SK-N-SH (cell line): ENCODE measurements around the gene STH. TPM values are rescaled to one million over a fixed set of nuclear protein-coding genes. Genes with fewer than 3 reads are reported as not detected.
A peak's percentile ranks its signal among the peaks of the same experiment; 100 is the strongest.

Experiments used
- CTCF ChIA-PET: fragments of 300-600, 350-600 bp; formaldehyde crosslinking; extraction: SDS; loops from one replicate; lab custom pipeline; 2021; lab: Yijun Ruan, JAX
- POLR2A ChIA-PET: fragments of 350-600 bp; sonication (Branson Sonifier 250); formaldehyde crosslinking; extraction: SDS; loops from one replicate; lab custom pipeline; 2020; ENCODE audit warnings: antibody characterized with exemption, inconsistent platforms; lab: Yijun Ruan, JAX
- DNase-seq: peaks from one replicate; pipeline ENCODE4 v3.0.0; 2012
- H2AFZ ChIP-seq: fragments of 200-600 bp; sonication (generic); 2 replicates; pipeline ENCODE4 v1.8.1; 2016; ENCODE audit warnings: antibody characterized with exemption, mild to moderate bottlenecking, low read depth
- H3F3A ChIP-seq: fragments of 200-600 bp; sonication (generic); replicated peaks from 2 replicates; pipeline ENCODE3; 2016; ENCODE audit warnings: antibody characterized with exemption, mild to moderate bottlenecking; ENCODE audit not compliant: insufficient read depth
- H3K27ac ChIP-seq, 2 experiments: fragments of 200-500 bp in 1 of 2; fragments of 200-600 bp in 1 of 2; sonication (Bioruptor generic) in 1 of 2; sonication (generic), shearing (Covaris generic) in 1 of 2; 2 replicates each; pipeline versions ENCODE4 v1.5.1 to v1.6.1; 2014 to 2016; ENCODE audit warnings: low read depth in 2 of 2, inconsistent platforms in 1 of 2, low read length in 1 of 2, mild to moderate bottlenecking in 1 of 2, mixed read lengths in 1 of 2
- H3K27me3 ChIP-seq: fragments of 200-600 bp; sonication (generic), shearing (Covaris generic); 2 replicates; pipeline ENCODE4 v1.6.1; 2016; ENCODE audit warnings: mixed run types; ENCODE audit not compliant: insufficient read depth
- H3K36me3 ChIP-seq, 2 experiments: fragments of 200-500 bp in 1 of 2; fragments of 200-600 bp in 1 of 2; sonication (Bioruptor generic) in 1 of 2; sonication (generic) in 1 of 2; replicated peaks in 1 of 2; 2 replicates each; pipeline versions ENCODE3 to v1.5.1; 2014 to 2016; ENCODE audit warnings: low read length in 1 of 2, mild to moderate bottlenecking in 1 of 2; ENCODE audit not compliant: insufficient read depth in 2 of 2, control insufficient read depth in 1 of 2
- H3K4me1 ChIP-seq, 2 experiments: fragments of 200-500 bp in 1 of 2; fragments of 200-600 bp in 1 of 2; sonication (Bioruptor generic) in 1 of 2; sonication (generic), shearing (Covaris generic) in 1 of 2; 2 replicates each; pipeline versions ENCODE4 v1.5.1 to v1.6.1; 2014 to 2016; ENCODE audit warnings: low read depth in 1 of 2, low read length in 1 of 2, mixed run types in 1 of 2; ENCODE audit not compliant: insufficient read depth in 2 of 2, control insufficient read depth in 1 of 2
- H3K4me2 ChIP-seq: fragments of 200-600 bp; sonication (generic), shearing (Covaris generic); 2 replicates; pipeline ENCODE4 v1.6.1; 2017; ENCODE audit warnings: mixed run types
- H3K4me3 ChIP-seq, 2 experiments: fragments of 200-500 bp in 1 of 2; fragments of 200-600 bp in 1 of 2; sonication (Bioruptor generic) in 1 of 2; sonication (generic), shearing (Covaris generic) in 1 of 2; 2 replicates each; pipeline versions ENCODE4 v1.5.1 to v1.8.1; 2014 to 2016; ENCODE audit warnings: low read depth in 2 of 2, inconsistent platforms in 1 of 2, low read length in 1 of 2, mild to moderate bottlenecking in 1 of 2, mixed read lengths in 1 of 2, moderate library complexity in 1 of 2
- H3K79me2 ChIP-seq: fragments of 200-600 bp; sonication (generic); 2 replicates; pipeline ENCODE4 v1.8.1; 2017; ENCODE audit warnings: mild to moderate bottlenecking; ENCODE audit not compliant: insufficient read depth
- H3K9ac ChIP-seq: fragments of 200-600 bp; sonication (generic); 2 replicates; pipeline ENCODE4 v1.6.1; 2017; ENCODE audit warnings: mixed run types
- H3K9me2 ChIP-seq: fragments of 200-600 bp; sonication (generic); 2 replicates; pipeline ENCODE4 v1.6.1; 2017; ENCODE audit warnings: mixed run types
- H3K9me3 ChIP-seq: fragments of 200-600 bp; sonication (generic); 2 replicates; pipeline ENCODE4 v1.6.1; 2017; ENCODE audit warnings: mixed run types, mild to moderate bottlenecking, moderate library complexity
- H4K20me1 ChIP-seq: fragments of 200-600 bp; sonication (generic); 2 replicates; pipeline ENCODE4 v1.6.1; 2017; ENCODE audit warnings: mild to moderate bottlenecking, mixed run types; ENCODE audit not compliant: insufficient read depth
- EZH2phosphoT487 ChIP-seq: fragments of 200-600 bp; sonication (generic); IDR thresholded peaks from 2 replicates; pipeline ENCODE4 v1.6.1; 2017; ENCODE audit warnings: low read depth, mixed run types, mild to moderate bottlenecking, antibody characterized with exemption, moderate library complexity, borderline replicate concordance
- FOSL2 ChIP-seq: IDR thresholded peaks from 2 replicates; pipeline ENCODE4 v1.4.0; 2012; ENCODE audit warnings: low read depth, mild to moderate bottlenecking, moderate library complexity, borderline replicate concordance
- FOXJ3 ChIP-seq: sonication (generic); formaldehyde crosslinking; IDR thresholded peaks from 2 replicates; pipeline ENCODE4 v1.5.1; 2020; ENCODE audit warnings: mild to moderate bottlenecking, missing genetic modification reagents
- FOXM1 ChIP-seq: IDR thresholded peaks from 2 replicates; pipeline ENCODE4 v1.4.0; 2012; ENCODE audit warnings: low read depth, mild to moderate bottlenecking
- GABPA ChIP-seq: IDR thresholded peaks from 2 replicates; pipeline ENCODE4 v1.4.0; 2012; ENCODE audit warnings: low read depth, mild to moderate bottlenecking
- JUND ChIP-seq: IDR thresholded peaks from 2 replicates; pipeline ENCODE4 v1.4.0; 2012
- MEF2A ChIP-seq: IDR thresholded peaks from 2 replicates; pipeline ENCODE4 v1.4.0; 2012; ENCODE audit warnings: low read depth, borderline replicate concordance
- NFIC ChIP-seq: IDR thresholded peaks from 2 replicates; pipeline ENCODE4 v1.4.0; 2012; ENCODE audit warnings: borderline replicate concordance
- RAD21 ChIP-seq: IDR thresholded peaks from 2 replicates; pipeline ENCODE4 v1.6.1; 2012; ENCODE audit warnings: mild to moderate bottlenecking, low read length
- RCOR1 ChIP-seq: fragments of 150-350 bp; IDR thresholded peaks from 2 replicates; pipeline ENCODE4 v1.6.1; 2017; ENCODE audit warnings: antibody characterized with exemption, low read length
- SIN3A ChIP-seq: IDR thresholded peaks from 2 replicates; pipeline ENCODE4 v1.6.1; 2012; ENCODE audit warnings: low read depth, mild to moderate bottlenecking, low read length, moderate library complexity, borderline replicate concordance
- WGBS: methylation state at CpG from one replicate; pipeline ENCODE4 v1.1.6; 2017; ENCODE audit warnings: low lambda C conversion rate; 5-methylcytosine and 5-hydroxymethylcytosine counted together
- polyA plus RNA-seq, 3 experiments: library from polyadenylated mRNA; depleted of rRNA; stranded (reverse); fragments of >200 nt; gene quantifications; 2 replicates each; pipeline ENCODE4 v1.2.3, GENCODE V29; 2012
- TF ChIP-seq, protein P1 (sequence below): fragments of 150-350 bp; IDR thresholded peaks from 2 replicates; pipeline ENCODE4 v1.6.1; 2016; ENCODE audit warnings: mild to moderate bottlenecking, low read depth, low read length
- TF ChIP-seq, protein P2 (sequence below): fragments of 200-600 bp; sonication (generic); IDR thresholded peaks from 2 replicates; pipeline ENCODE4 v1.6.1; 2017; ENCODE audit warnings: antibody characterized with exemption, mild to moderate bottlenecking, moderate library complexity
- TF ChIP-seq, protein P3 (sequence below): IDR thresholded peaks from 2 replicates; pipeline ENCODE4 v1.4.0; 2012; ENCODE audit warnings: low read depth
- TF ChIP-seq, protein P4 (sequence below): IDR thresholded peaks from 2 replicates; pipeline ENCODE4; 2012
- TF ChIP-seq, protein P5 (sequence below): IDR thresholded peaks from 2 replicates; pipeline ENCODE4 v1.4.0; 2012; ENCODE audit warnings: low read depth, borderline replicate concordance

Gene STH
- polyA plus RNA-seq, 1 of the 3 experiments (the other 2 are of a cell fraction), result not detected

DNA sequence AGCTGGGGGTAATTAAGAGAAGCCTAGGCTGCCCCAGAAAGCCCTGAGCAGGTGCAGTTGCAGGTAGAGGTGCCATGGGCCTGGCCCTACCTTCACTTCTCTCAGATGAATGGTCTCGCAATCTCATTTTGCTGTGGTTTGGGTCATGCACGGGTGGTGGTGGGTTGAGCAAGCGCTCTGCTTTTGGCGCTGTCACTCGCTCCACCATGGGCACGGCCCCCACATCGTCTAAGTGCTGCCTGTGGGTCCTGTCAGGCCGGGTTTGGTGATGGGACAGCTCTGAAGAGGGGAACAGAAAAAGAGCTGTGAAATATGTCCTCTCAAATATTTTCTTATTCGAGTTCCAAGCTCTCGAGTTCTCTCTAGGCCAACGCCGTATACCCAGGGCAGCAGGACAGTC lies 39.9 kb downstream of the STH start (continued):
- TF ChIP-seq, protein P1, sequence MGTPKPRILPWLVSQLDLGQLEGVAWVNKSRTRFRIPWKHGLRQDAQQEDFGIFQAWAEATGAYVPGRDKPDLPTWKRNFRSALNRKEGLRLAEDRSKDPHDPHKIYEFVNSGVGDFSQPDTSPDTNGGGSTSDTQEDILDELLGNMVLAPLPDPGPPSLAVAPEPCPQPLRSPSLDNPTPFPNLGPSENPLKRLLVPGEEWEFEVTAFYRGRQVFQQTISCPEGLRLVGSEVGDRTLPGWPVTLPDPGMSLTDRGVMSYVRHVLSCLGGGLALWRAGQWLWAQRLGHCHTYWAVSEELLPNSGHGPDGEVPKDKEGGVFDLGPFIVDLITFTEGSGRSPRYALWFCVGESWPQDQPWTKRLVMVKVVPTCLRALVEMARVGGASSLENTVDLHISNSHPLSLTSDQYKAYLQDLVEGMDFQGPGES, result no peak
- TF ChIP-seq EZH2phosphoT487, result no peak
- no peak for TF ChIP-seq GABPA
- no peak for TF ChIP-seq MEF2A
- no peak for TF ChIP-seq NFIC
- TF ChIP-seq FOXJ3 (CRISPR knock-in tag), result no peak
- TF ChIP-seq, all 33 proteins: peak for 0

DNA sequence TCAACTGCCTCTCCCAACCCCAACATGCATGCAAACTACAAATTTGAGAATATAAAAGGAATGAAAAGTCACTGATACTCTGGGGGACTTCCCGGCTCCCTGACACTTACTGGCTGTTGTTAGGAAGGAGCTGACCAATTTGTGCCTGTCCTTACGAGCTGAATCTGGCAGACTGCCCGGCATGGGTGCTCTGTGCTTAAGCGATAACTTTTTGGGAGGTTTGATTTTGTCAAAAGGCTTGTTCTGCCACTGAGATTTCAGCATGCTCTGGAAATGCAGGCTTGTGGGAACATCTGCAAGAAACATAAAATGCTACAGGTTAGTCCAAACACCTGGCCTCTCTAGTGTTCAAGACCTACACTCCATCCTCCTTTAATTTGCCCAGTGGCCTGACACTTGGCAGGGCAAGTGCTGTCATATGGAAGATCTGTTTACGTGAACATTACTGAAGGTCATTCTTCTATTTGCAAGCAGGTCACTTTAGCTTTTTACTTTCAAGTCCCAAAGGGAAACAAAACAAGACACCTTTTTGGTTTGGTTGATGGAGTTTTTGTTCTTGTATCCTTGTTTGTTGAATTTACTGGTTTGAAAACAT lies 40.6 kb downstream of the STH start:
- no peak overlapping the region for H3K4me2 ChIP-seq
- 84% methylated on average over 5 of the region's 5 CpGs for WGBS
- H3F3A ChIP-seq, result peaks cover 3% of the 10 kb centered on the region
- H3K79me2 ChIP-seq, result peaks cover 38% of the 10 kb centered on the region
- peaks cover 4 to 28% of the 10 kb centered on the region in 2 experiments; a peak in 3 of 4 replicates for H3K4me1 ChIP-seq
- no peak overlapping the region for H2AFZ ChIP-seq
- POLR2A ChIA-PET, result no interaction called here
- TF ChIP-seq FOXM1, result no peak
- no peak for TF ChIP-seq GABPA
- TF ChIP-seq RCOR1, result no peak
- TF ChIP-seq, protein P2, sequence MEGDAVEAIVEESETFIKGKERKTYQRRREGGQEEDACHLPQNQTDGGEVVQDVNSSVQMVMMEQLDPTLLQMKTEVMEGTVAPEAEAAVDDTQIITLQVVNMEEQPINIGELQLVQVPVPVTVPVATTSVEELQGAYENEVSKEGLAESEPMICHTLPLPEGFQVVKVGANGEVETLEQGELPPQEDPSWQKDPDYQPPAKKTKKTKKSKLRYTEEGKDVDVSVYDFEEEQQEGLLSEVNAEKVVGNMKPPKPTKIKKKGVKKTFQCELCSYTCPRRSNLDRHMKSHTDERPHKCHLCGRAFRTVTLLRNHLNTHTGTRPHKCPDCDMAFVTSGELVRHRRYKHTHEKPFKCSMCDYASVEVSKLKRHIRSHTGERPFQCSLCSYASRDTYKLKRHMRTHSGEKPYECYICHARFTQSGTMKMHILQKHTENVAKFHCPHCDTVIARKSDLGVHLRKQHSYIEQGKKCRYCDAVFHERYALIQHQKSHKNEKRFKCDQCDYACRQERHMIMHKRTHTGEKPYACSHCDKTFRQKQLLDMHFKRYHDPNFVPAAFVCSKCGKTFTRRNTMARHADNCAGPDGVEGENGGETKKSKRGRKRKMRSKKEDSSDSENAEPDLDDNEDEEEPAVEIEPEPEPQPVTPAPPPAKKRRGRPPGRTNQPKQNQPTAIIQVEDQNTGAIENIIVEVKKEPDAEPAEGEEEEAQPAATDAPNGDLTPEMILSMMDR, result no peak
- TF ChIP-seq, protein P3, sequence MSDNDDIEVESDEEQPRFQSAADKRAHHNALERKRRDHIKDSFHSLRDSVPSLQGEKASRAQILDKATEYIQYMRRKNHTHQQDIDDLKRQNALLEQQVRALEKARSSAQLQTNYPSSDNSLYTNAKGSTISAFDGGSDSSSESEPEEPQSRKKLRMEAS, result no peak
- TF ChIP-seq, protein P4, sequence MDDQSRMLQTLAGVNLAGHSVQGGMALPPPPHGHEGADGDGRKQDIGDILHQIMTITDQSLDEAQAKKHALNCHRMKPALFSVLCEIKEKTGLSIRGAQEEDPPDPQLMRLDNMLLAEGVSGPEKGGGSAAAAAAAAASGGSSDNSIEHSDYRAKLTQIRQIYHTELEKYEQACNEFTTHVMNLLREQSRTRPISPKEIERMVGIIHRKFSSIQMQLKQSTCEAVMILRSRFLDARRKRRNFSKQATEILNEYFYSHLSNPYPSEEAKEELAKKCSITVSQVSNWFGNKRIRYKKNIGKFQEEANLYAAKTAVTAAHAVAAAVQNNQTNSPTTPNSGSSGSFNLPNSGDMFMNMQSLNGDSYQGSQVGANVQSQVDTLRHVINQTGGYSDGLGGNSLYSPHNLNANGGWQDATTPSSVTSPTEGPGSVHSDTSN, result no peak
- TF ChIP-seq JUND, result no peak
- TF ChIP-seq, protein P5, sequence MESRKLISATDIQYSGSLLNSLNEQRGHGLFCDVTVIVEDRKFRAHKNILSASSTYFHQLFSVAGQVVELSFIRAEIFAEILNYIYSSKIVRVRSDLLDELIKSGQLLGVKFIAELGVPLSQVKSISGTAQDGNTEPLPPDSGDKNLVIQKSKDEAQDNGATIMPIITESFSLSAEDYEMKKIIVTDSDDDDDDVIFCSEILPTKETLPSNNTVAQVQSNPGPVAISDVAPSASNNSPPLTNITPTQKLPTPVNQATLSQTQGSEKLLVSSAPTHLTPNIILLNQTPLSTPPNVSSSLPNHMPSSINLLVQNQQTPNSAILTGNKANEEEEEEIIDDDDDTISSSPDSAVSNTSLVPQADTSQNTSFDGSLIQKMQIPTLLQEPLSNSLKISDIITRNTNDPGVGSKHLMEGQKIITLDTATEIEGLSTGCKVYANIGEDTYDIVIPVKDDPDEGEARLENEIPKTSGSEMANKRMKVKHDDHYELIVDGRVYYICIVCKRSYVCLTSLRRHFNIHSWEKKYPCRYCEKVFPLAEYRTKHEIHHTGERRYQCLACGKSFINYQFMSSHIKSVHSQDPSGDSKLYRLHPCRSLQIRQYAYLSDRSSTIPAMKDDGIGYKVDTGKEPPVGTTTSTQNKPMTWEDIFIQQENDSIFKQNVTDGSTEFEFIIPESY, result no peak
- TF ChIP-seq EZH2phosphoT487, result no peak
- no peak for TF ChIP-seq FOSL2
- TF ChIP-seq SIN3A, result no peak
- no peak for TF ChIP-seq RAD21
- DNase-seq, result no peak
- H3K9me2 ChIP-seq, result no peaks in the 10 kb centered on the region
- H3K27ac ChIP-seq, result peak overlapping the region in 1 of 2 experiments; percentile 7; a peak in 1 of 4 replicates
- no peak overlapping the region for H3K4me3 ChIP-seq
- no peak overlapping the region for H3K9ac ChIP-seq
- no peaks in the 10 kb centered on the region for H3K9me3 ChIP-seq
- no peaks in the 10 kb centered on the region for H3K27me3 ChIP-seq
- H3K36me3 ChIP-seq, result peaks cover 90% of the 10 kb centered on the region in 2 experiments
- H4K20me1 ChIP-seq, result 0 out of 2 replicates have a peak, but pooled peaks cover 6% of the 10 kb centered on the region
- CTCF ChIA-PET, result interaction anchor here (0.8 to 3.6 kb wide), 11 partner anchors 11 to 173 kb away, joined by 3 to 21 read pairs (median 4); partner anchors contain the start of gene KANSL1
